Activated T-helper 2 cell treated with anti-CD3 and anti-CD28 coated beads, Interferon-gamma antibody, Interleukin-2, Interleukin-4, amounts not matched to agents 10 μg/mL and 5 μg/mL and 100 μg/mL, durations not matched to agents 14 hours and 24 hours and 36 hours (primary cell): ENCODE data around the gene RDH14. TPM values are rescaled to one million over a fixed set of nuclear protein-coding genes. Genes with fewer than 3 reads are reported as not detected.

ENCODE experiments used
- DNase-seq: peaks from one replicate; pipeline ENCODE4 v3.0.0; 2021; ENCODE audit warnings: low spot score
- H3K27ac Mint-ChIP-seq: one replicate; pipeline ENCODE4 v1.8.0; 2021; ENCODE audit warnings: mixed read lengths
- H3K27me3 Mint-ChIP-seq: one replicate; pipeline ENCODE4 v1.8.0; 2021; ENCODE audit warnings: low read depth, mixed read lengths
- H3K36me3 Mint-ChIP-seq: one replicate; pipeline ENCODE4 v1.8.0; 2021; ENCODE audit warnings: low read depth, mixed read lengths
- H3K4me1 Mint-ChIP-seq: one replicate; pipeline ENCODE4 v1.8.0; 2021; ENCODE audit warnings: low read depth, mixed read lengths
- H3K4me3 Mint-ChIP-seq: one replicate; pipeline ENCODE4 v1.8.0; 2021; ENCODE audit warnings: low read depth, mild to moderate bottlenecking, moderate library complexity, mixed read lengths
- H3K9me3 Mint-ChIP-seq: one replicate; pipeline ENCODE4 v1.8.0; 2021; ENCODE audit warnings: mixed read lengths
- intact Hi-C: fragments of 100-400 bp; cut with micrococcal nuclease; formaldehyde crosslinking; loops from one replicate; pipeline ENCODE4 v1.15.1; 2023
- total RNA-seq: library from RNA; stranded (reverse); gene quantifications from 2 replicates; pipeline ENCODE4 v1.2.3, GENCODE V29; 2022

Gene RDH14
- total RNA-seq, 1 donor from 2014 or later, result 12.4 TPM

- H3K27me3 Mint-ChIP-seq, result no peaks in the 10 kb centered on the region
- H3K9me3 Mint-ChIP-seq, result no peaks in the 10 kb centered on the region
- H3K4me3 Mint-ChIP-seq, result no peak overlapping the region
- no peaks in the 10 kb centered on the region for H3K4me1 Mint-ChIP-seq
- H3K27ac Mint-ChIP-seq, result no peak overlapping the region
- no peak for DNase-seq
- H3K36me3 Mint-ChIP-seq, result no peaks in the 10 kb centered on the region
- intact Hi-C loops, result no loop called here
These were observed 31.9 kb upstream of the RDH14 start for GRCh38 chr2:18592372-18592771.

- Mint-ChIP-seq H3K4me1 (no peaks in the 10 kb centered on the region), H3K27me3 (no peaks in the 10 kb centered on the region), H3K9me3 (no peaks in the 10 kb centered on the region), H3K4me3 (no peak within 1 kb of the TSS), H3K27ac (no peak within 1 kb of the TSS), H3K36me3 (no peaks in the 10 kb centered on the region)
- intact Hi-C loops, result no loop called here
- no peak for DNase-seq
These were observed 28.9 kb upstream of the RDH14 start, which contains the start of gene NT5C1B for GRCh38 chr2:18589354-18589753. Gene NT5C1B, minus strand, starts transcription at chr2:18589569. Its CDS starts 101 bp downstream, at chr2:18589468.

GRCh38 chr2:18588802-18589201, 28.3 kb upstream of the RDH14 start:
- no peak for DNase-seq
- Mint-ChIP-seq H3K36me3 (no peaks in the 10 kb centered on the region), H3K4me1 (no peaks in the 10 kb centered on the region), H3K27ac (no peak overlapping the region), H3K4me3 (no peak overlapping the region), H3K9me3 (no peaks in the 10 kb centered on the region), H3K27me3 (no peaks in the 10 kb centered on the region)
- intact Hi-C loops, result no loop called here

GRCh38 chr2:18588049-18588448, 27.6 kb upstream of the RDH14 start:
- H3K9me3 Mint-ChIP-seq, result no peaks in the 10 kb centered on the region
- DNase-seq, result no peak
- no peak overlapping the region for H3K4me3 Mint-ChIP-seq
- no peaks in the 10 kb centered on the region for H3K27me3 Mint-ChIP-seq
- no peak overlapping the region for H3K27ac Mint-ChIP-seq
- H3K4me1 Mint-ChIP-seq, result no peaks in the 10 kb centered on the region
- H3K36me3 Mint-ChIP-seq, result no peaks in the 10 kb centered on the region
- intact Hi-C loops, result no loop called here

GRCh38 chr2:18585526-18585925, 25.1 kb upstream of the RDH14 start:
- Mint-ChIP-seq H3K4me3 (no peak overlapping the region), H3K36me3 (no peaks in the 10 kb centered on the region), H3K9me3 (no peaks in the 10 kb centered on the region), H3K27me3 (no peaks in the 10 kb centered on the region), H3K4me1 (no peaks in the 10 kb centered on the region), H3K27ac (no peak overlapping the region)
- DNase-seq, result no peak
- intact Hi-C loops, result no loop called here

- no peak overlapping the region for H3K27ac Mint-ChIP-seq
- H3K9me3 Mint-ChIP-seq, result peaks cover under 1% of the 10 kb centered on the region
- intact Hi-C loops, result no loop called here
- no peak overlapping the region for H3K4me3 Mint-ChIP-seq
- no peaks in the 10 kb centered on the region for H3K27me3 Mint-ChIP-seq
- H3K36me3 Mint-ChIP-seq, result no peaks in the 10 kb centered on the region
- no peaks in the 10 kb centered on the region for H3K4me1 Mint-ChIP-seq
- no peak for DNase-seq
These were observed 24.1 kb upstream of the RDH14 start for GRCh38 chr2:18584608-18584954.

- no peaks in the 10 kb centered on the region for H3K4me1 Mint-ChIP-seq
- no peak overlapping the region for H3K27ac Mint-ChIP-seq
- DNase-seq, result no peak
- H3K9me3 Mint-ChIP-seq, result peaks cover 6% of the 10 kb centered on the region
- no peaks in the 10 kb centered on the region for H3K36me3 Mint-ChIP-seq
- intact Hi-C loops, result no loop called here
- H3K4me3 Mint-ChIP-seq, result no peak overlapping the region
- H3K27me3 Mint-ChIP-seq, result no peaks in the 10 kb centered on the region
These were observed 23.6 kb upstream of the RDH14 start for GRCh38 chr2:18583905-18584607.

GRCh38 chr2:18580606-18581005, 20.2 kb upstream of the RDH14 start:
- Mint-ChIP-seq H3K9me3 (peaks cover 25% of the 10 kb centered on the region), H3K27me3 (no peaks in the 10 kb centered on the region), H3K4me3 (no peak overlapping the region), H3K36me3 (no peaks in the 10 kb centered on the region), H3K27ac (no peak overlapping the region), H3K4me1 (no peaks in the 10 kb centered on the region)
- intact Hi-C loops, result no loop called here
- DNase-seq, result no peak

GRCh38 chr2:18578033-18578432, 17.6 kb upstream of the RDH14 start:
- H3K4me3 Mint-ChIP-seq, result no peak overlapping the region
- no peak overlapping the region for H3K27ac Mint-ChIP-seq
- H3K27me3 Mint-ChIP-seq, result no peaks in the 10 kb centered on the region
- no peaks in the 10 kb centered on the region for H3K4me1 Mint-ChIP-seq
- H3K9me3 Mint-ChIP-seq, result peaks cover 25% of the 10 kb centered on the region
- intact Hi-C loops, result no loop called here
- DNase-seq, result no peak
- H3K36me3 Mint-ChIP-seq, result no peaks in the 10 kb centered on the region

GRCh38 chr2:18566145-18566769, 5.8 kb upstream of the RDH14 start:
- Mint-ChIP-seq H3K36me3 (peaks cover 11% of the 10 kb centered on the region), H3K27me3 (no peaks in the 10 kb centered on the region), H3K4me3 (no peak overlapping the region), H3K9me3 (peaks cover 14% of the 10 kb centered on the region), H3K4me1 (peaks cover 2% of the 10 kb centered on the region), H3K27ac (no peak overlapping the region)
- intact Hi-C loops, result no loop called here
- no peak for DNase-seq

GRCh38 chr2:18560797-18561085, 288 bp upstream of the RDH14 start:
- peaks cover 31% of the 10 kb centered on the region for H3K4me1 Mint-ChIP-seq

GRCh38 chr2:18559531-18560030, 872 bp downstream of the RDH14 start:
- H3K27me3 Mint-ChIP-seq, result no peaks in the 10 kb centered on the region
- H3K36me3 Mint-ChIP-seq, result peaks cover 41% of the 10 kb centered on the region
- intact Hi-C loops, result loop anchor here (1.0 to 5.0 kb wide), 5 partner anchors 14 to 1343 kb away; partner anchors contain the start of gene TTC32
- DNase-seq, result no peak
- H3K27ac Mint-ChIP-seq, result peak overlapping the region; percentile 90
- peak overlapping the region; percentile 88 for H3K4me3 Mint-ChIP-seq
- H3K9me3 Mint-ChIP-seq, result peaks cover under 1% of the 10 kb centered on the region
- peaks cover 31% of the 10 kb centered on the region for H3K4me1 Mint-ChIP-seq

More at GRCh38 chr2:18560797-18561085, 288 bp upstream of the RDH14 start:
- Mint-ChIP-seq H3K27me3 (no peaks in the 10 kb centered on the region), H3K36me3 (peaks cover 38% of the 10 kb centered on the region), H3K9me3 (peaks cover 6% of the 10 kb centered on the region), H3K4me3 (peak overlapping the region; percentile 84), H3K27ac (peak overlapping the region; percentile 87)
- intact Hi-C loops, result loop anchor here (1.0 to 5.0 kb wide), 5 partner anchors 15 to 1342 kb away; partner anchors contain the start of gene TTC32
- DNase-seq, result no peak

- H3K27ac Mint-ChIP-seq, result no peak overlapping the region
- no peaks in the 10 kb centered on the region for H3K9me3 Mint-ChIP-seq
- peaks cover 31% of the 10 kb centered on the region for H3K4me1 Mint-ChIP-seq
- intact Hi-C loops, result no loop called here
- DNase-seq, result no peak
- peaks cover 47% of the 10 kb centered on the region for H3K36me3 Mint-ChIP-seq
- H3K27me3 Mint-ChIP-seq, result no peaks in the 10 kb centered on the region
- no peak overlapping the region for H3K4me3 Mint-ChIP-seq
These were observed 2.0 kb downstream of the RDH14 start for GRCh38 chr2:18558458-18558857.
